Activated naive CD8-positive, alpha-beta T cell (primary cell): Measurements from ENCODE around the gene DKK1.
"Not testable (repeated sequence)": the region's sequence is repeated elsewhere in the genome, so short reads cannot be mapped to it uniquely, and the experiment has no call there.

Experiments used
- H3K27ac Mint-ChIP-seq: one replicate; pipeline ENCODE4 v1.8.0; 2021; ENCODE audit warnings: mixed read lengths
- H3K27me3 Mint-ChIP-seq: one replicate; pipeline ENCODE4 v1.8.0; 2021; ENCODE audit warnings: mixed read lengths
- H3K36me3 Mint-ChIP-seq: one replicate; pipeline ENCODE4 v1.8.0; 2021; ENCODE audit warnings: mixed read lengths
- H3K4me1 Mint-ChIP-seq: one replicate; pipeline ENCODE4 v1.8.0; 2021; ENCODE audit warnings: low read depth, mixed read lengths
- H3K4me3 Mint-ChIP-seq: one replicate; pipeline ENCODE4 v1.8.0; 2021; ENCODE audit warnings: mild to moderate bottlenecking, mixed read lengths
- H3K9me3 Mint-ChIP-seq: one replicate; pipeline ENCODE4 v1.8.0; 2021; ENCODE audit warnings: low read depth, mixed read lengths

DKK1 gene

GRCh38 chr10:52334595-52334994, 20.5 kb downstream of the DKK1 start:
- no peaks in the 10 kb centered on the region for H3K27me3 Mint-ChIP-seq
- no peaks in the 10 kb centered on the region for H3K9me3 Mint-ChIP-seq
- no peak overlapping the region for H3K4me3 Mint-ChIP-seq
- H3K36me3 Mint-ChIP-seq: no peaks in the 10 kb centered on the region
- H3K27ac Mint-ChIP-seq: no peak overlapping the region
- H3K4me1 Mint-ChIP-seq: no peaks in the 10 kb centered on the region

GRCh38 chr10:52335665-52336064, 21.6 kb downstream of the DKK1 start:
- Mint-ChIP-seq H3K27me3 (no peaks in the 10 kb centered on the region), H3K4me3 (no peak overlapping the region), H3K36me3 (no peaks in the 10 kb centered on the region)

DNA sequence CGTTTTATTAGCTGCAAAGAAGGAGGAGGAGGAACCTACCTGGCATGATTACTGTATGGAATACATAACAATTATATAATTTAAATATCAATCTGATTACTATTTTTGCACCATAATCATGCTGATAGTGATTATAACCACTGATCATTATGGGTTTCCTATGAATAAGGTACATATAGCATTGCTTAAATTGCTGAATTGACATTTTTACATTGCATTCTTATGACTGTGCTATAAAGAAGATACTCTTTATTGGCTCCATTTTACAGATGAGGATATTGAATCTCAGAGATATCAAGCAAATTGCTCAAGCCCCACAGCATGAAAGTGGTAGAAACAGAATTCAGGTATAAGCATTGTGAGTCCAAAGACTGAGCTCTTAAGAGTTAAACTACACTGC, 23.1 kb downstream of the DKK1 start:
- no peaks in the 10 kb centered on the region for H3K27me3 Mint-ChIP-seq
- H3K4me1 Mint-ChIP-seq: no peaks in the 10 kb centered on the region
- no peak overlapping the region for H3K4me3 Mint-ChIP-seq
- H3K9me3 Mint-ChIP-seq: no peaks in the 10 kb centered on the region
- H3K27ac Mint-ChIP-seq: no peak overlapping the region
- H3K36me3 Mint-ChIP-seq: no peaks in the 10 kb centered on the region

More at GRCh38 chr10:52335665-52336064, 21.6 kb downstream of the DKK1 start:
- Mint-ChIP-seq H3K27ac (no peak overlapping the region), H3K9me3 (no peaks in the 10 kb centered on the region), H3K4me1 (no peaks in the 10 kb centered on the region)

- Mint-ChIP-seq H3K4me1 (no peaks in the 10 kb centered on the region), H3K9me3 (no peaks in the 10 kb centered on the region), H3K27ac (no peak overlapping the region), H3K27me3 (no peaks in the 10 kb centered on the region), H3K36me3 (no peaks in the 10 kb centered on the region), H3K4me3 (no peak overlapping the region)
Observed at GRCh38 chr10:52343439-52343838, 29.4 kb downstream of the DKK1 start.

GRCh38 chr10:52346394-52347326, 32.6 kb downstream of the DKK1 start:
- Mint-ChIP-seq H3K36me3 (no peaks in the 10 kb centered on the region), H3K27ac (no peak overlapping the region), H3K9me3 (no peaks in the 10 kb centered on the region), H3K27me3 (no peaks in the 10 kb centered on the region), H3K4me3 (no peak overlapping the region), H3K4me1 (no peaks in the 10 kb centered on the region)

GRCh38 chr10:52347327-52347667, 33.2 kb downstream of the DKK1 start:
- Mint-ChIP-seq H3K27me3 (no peaks in the 10 kb centered on the region), H3K36me3 (no peaks in the 10 kb centered on the region), H3K27ac (no peak overlapping the region), H3K9me3 (no peaks in the 10 kb centered on the region), H3K4me3 (no peak overlapping the region), H3K4me1 (no peaks in the 10 kb centered on the region)

- Mint-ChIP-seq H3K27me3 (no peaks in the 10 kb centered on the region), H3K9me3 (no peaks in the 10 kb centered on the region), H3K4me3 (no peak overlapping the region), H3K27ac (no peak overlapping the region), H3K4me1 (no peaks in the 10 kb centered on the region), H3K36me3 (no peaks in the 10 kb centered on the region)
Observed at GRCh38 chr10:52348037-52348564, 34.0 kb downstream of the DKK1 start.

GRCh38 chr10:52351914-52352330, 37.8 kb downstream of the DKK1 start:
- Mint-ChIP-seq H3K4me1 (no peaks in the 10 kb centered on the region), H3K27me3 (no peaks in the 10 kb centered on the region), H3K36me3 (no peaks in the 10 kb centered on the region), H3K9me3 (no peaks in the 10 kb centered on the region), H3K27ac (no peak overlapping the region), H3K4me3 (no peak overlapping the region)

DNA sequence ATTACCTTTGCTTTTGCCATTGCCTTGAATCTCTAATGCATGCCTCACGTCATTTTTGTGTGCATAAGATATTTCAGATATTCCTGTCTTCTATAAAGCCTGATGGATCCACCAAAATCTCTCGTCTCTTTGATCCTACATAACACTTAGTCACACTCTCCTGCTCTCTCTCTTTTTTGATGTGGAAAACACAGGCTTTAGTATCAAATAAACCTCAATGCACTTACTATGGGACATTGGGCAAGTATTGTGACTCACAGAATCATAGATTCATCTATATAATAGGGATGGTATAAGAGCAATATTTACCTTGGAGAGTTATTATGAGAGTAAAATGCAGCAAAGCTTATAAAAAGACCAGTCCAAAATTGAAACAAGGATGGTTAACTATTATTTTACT, 39.1 kb downstream of the DKK1 start:
- Mint-ChIP-seq H3K9me3 (no peaks in the 10 kb centered on the region), H3K36me3 (no peaks in the 10 kb centered on the region), H3K4me3 (no peak overlapping the region), H3K27ac (no peak overlapping the region), H3K27me3 (no peaks in the 10 kb centered on the region), H3K4me1 (no peaks in the 10 kb centered on the region)

GRCh38 chr10:52353960-52354394, 39.9 kb downstream of the DKK1 start:
- Mint-ChIP-seq H3K9me3 (no peaks in the 10 kb centered on the region), H3K36me3 (no peaks in the 10 kb centered on the region), H3K4me1 (no peaks in the 10 kb centered on the region), H3K27me3 (no peaks in the 10 kb centered on the region), H3K4me3 (no peak overlapping the region), H3K27ac (no peak overlapping the region)

GRCh38 chr10:52357971-52358370, 43.9 kb downstream of the DKK1 start:
- Mint-ChIP-seq H3K4me3 (no peak overlapping the region), H3K27ac (no peak overlapping the region), H3K4me1 (no peaks in the 10 kb centered on the region), H3K27me3 (no peaks in the 10 kb centered on the region), H3K36me3 (no peaks in the 10 kb centered on the region), H3K9me3 (no peaks in the 10 kb centered on the region)

DNA sequence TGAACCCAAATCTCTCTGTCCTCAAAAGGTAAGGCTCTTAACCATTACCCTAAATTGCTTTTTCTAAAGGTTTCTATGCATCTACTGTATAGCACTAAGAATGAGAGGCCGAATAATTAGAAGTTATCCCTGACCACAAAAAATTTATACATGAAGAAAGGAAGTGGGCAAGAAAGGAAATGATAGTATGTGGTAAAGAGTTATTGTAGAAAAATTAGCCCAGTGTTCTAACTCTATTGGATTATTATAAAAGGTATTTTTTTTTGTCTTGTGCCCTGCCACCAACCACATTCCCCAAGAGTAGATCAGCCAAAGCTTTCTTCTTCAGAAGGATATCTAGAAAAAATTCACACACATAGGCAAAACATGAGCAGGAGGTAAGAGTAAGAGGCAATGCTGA, 45.4 kb downstream of the DKK1 start:
- Mint-ChIP-seq H3K9me3 (no peaks in the 10 kb centered on the region), H3K27me3 (no peaks in the 10 kb centered on the region), H3K27ac (no peak overlapping the region), H3K4me1 (no peaks in the 10 kb centered on the region), H3K4me3 (no peak overlapping the region), H3K36me3 (no peaks in the 10 kb centered on the region)

DNA sequence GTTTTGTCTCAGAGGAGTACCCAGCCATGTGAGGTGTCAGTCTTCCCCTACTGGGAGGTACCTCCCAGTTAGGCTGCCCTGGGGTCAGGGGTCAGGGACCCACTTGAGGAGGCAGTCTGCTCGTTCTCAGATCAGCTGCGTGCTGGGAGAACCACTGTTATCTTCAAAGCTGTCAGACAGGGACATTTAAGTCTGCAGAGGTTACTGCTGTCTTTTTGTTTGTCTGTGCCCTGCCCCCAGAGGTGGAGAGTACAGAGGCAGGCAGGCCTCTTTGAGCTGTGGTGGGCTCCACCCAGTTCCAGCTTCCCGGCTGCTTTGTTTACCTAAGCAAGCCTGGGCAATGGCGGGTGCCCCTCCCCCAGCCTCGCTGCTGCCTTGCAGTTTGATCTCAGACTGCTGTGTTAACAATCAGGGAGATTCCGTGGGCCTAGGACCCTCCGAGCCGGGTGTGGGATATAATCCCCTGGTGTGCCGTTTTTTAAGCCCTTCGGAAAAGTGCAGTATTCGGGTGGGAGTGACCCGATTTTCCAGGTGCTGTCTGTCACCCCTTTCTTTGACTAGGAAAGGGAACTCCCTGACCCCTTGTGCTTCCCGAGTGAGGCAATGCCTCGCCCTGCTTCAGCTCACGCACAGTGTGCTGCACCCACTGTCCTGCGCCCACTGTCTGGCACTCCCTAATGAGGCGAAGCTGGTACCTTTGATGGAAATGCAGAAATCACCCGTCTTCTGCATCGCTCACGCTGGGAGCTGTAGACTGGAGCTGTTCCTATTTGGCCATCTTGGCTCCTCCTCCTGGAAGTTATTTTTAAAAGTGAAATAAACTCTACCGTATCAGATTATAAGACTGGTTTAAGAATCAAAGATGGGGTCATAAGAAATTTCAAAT, 51.7 kb downstream of the DKK1 start:
- H3K27ac Mint-ChIP-seq, H3K4me3 Mint-ChIP-seq, H3K27me3 Mint-ChIP-seq, H3K9me3 Mint-ChIP-seq, H3K4me1 Mint-ChIP-seq, H3K36me3 Mint-ChIP-seq: not testable (repeated sequence)
